GM06990 (cell line): ENCODE measurements around the gene PCSK1N.

Experiments
- DNase-seq: peaks from one replicate; pipeline ENCODE4 v3.0.0-alpha.2; 2011; ENCODE audit not compliant: insufficient read length; ENCODE audit errors: extremely low read depth
- H3K27me3 ChIP-seq: replicated peaks from 2 replicates; pipeline ENCODE4 v1.6.0; 2011; ENCODE audit warnings: low read length; ENCODE audit not compliant: control insufficient read depth, insufficient read depth
- H3K36me3 ChIP-seq: 2 replicates; pipeline ENCODE4 v1.5.1; 2011; ENCODE audit warnings: low read length; ENCODE audit not compliant: control insufficient read depth, insufficient read depth
- H3K4me3 ChIP-seq: replicated peaks from 2 replicates; pipeline ENCODE4 v1.5.1; 2011; ENCODE audit warnings: low read depth, mild to moderate bottlenecking, control low read depth, low read length
- CTCF ChIP-seq: IDR thresholded peaks from 2 replicates; pipeline ENCODE4 v1.5.1; 2011; ENCODE audit warnings: low read length, control low read depth, mild to moderate bottlenecking, inconsistent platforms; ENCODE audit not compliant: insufficient read depth, poor library complexity, severe bottlenecking

PCSK1N gene

GRCh38 chrX:48784726-48785125 is 50.7 kb downstream of the PCSK1N start:
- DNase-seq: no peak
- no peaks in the 10 kb centered on the region for H3K36me3 ChIP-seq
- no peaks in the 10 kb centered on the region for H3K27me3 ChIP-seq
- no peak overlapping the region for H3K4me3 ChIP-seq
- TF ChIP-seq CTCF: no peak

- no peak for DNase-seq
- TF ChIP-seq CTCF: no peak
These were observed 52.6 kb downstream of the PCSK1N start for GRCh38 chrX:48782795-48783194.

GRCh38 chrX:48782216-48782615 is 53.2 kb downstream of the PCSK1N start:
- Histone ChIP-seq H3K4me3 (no peak overlapping the region), H3K36me3 (no peaks in the 10 kb centered on the region), H3K27me3 (no peaks in the 10 kb centered on the region)
- no peak for DNase-seq
- no peak for TF ChIP-seq CTCF

More at GRCh38 chrX:48782795-48783194, 52.6 kb downstream of the PCSK1N start:
- no peaks in the 10 kb centered on the region for H3K27me3 ChIP-seq
- H3K4me3 ChIP-seq: no peak overlapping the region
- H3K36me3 ChIP-seq: no peaks in the 10 kb centered on the region

- no peak for TF ChIP-seq CTCF
- Histone ChIP-seq H3K4me3 (no peak overlapping the region), H3K27me3 (no peaks in the 10 kb centered on the region), H3K36me3 (no peaks in the 10 kb centered on the region)
- no peak for DNase-seq
These were observed 53.7 kb downstream of the PCSK1N start for GRCh38 chrX:48781705-48782104.
